Breast epithelium (tissue), 4 donors: ENCODE results near the gene PLSCR2. TPM values are rescaled to one million over a fixed set of nuclear protein-coding genes. Genes with fewer than 3 reads are reported as not detected.

Source experiments
- DNase-seq, 2 donors: peaks; one replicate each; pipeline ENCODE4 v3.0.0-alpha.2; 2019; ENCODE audit warnings: low spot score in 2 of 2
- H3K27ac ChIP-seq, 2 donors: fragments of 200-600 bp; sonication (generic) in 1 of 2; one replicate each; pipeline ENCODE4 v1.5.1; 2016 to 2019; ENCODE audit warnings: mild to moderate bottlenecking in 1 of 2
- H3K27me3 ChIP-seq, 2 donors: fragments of 200-600 bp; sonication (generic) in 1 of 2; one replicate each; pipeline versions ENCODE4 v1.5.1 to v1.6.0; 2017 to 2019; ENCODE audit warnings: control low read depth in 1 of 2, mild to moderate bottlenecking in 1 of 2
- H3K36me3 ChIP-seq: fragments of 200-600 bp; one replicate; pipeline ENCODE4 v1.5.1; 2019
- H3K4me1 ChIP-seq, 2 donors: fragments of 200-600 bp; sonication (generic); one replicate each; pipeline ENCODE4 v1.5.1; 2016 to 2019; ENCODE audit warnings: control low read depth in 1 of 2
- H3K4me3 ChIP-seq, 3 donors: fragments of 200-600 bp; sonication (generic); 1 replicate in 2 of 3; 2 replicates in 1 of 3; pipeline ENCODE4 v1.5.1; 2016 to 2019; ENCODE audit warnings: mild to moderate bottlenecking in 3 of 3, moderate library complexity in 2 of 3
- H3K9me3 ChIP-seq, 2 donors: fragments of 200-600 bp; sonication (generic) in 1 of 2; one replicate each; pipeline ENCODE4 v1.5.1; 2016 to 2019; ENCODE audit warnings: control low read depth in 1 of 2
- CTCF ChIP-seq, 3 donors: fragments of 450-650 bp; IDR thresholded peaks; one replicate each; pipeline ENCODE4 v1.5.1; 2016 to 2017; ENCODE audit warnings: antibody characterized with exemption in 3 of 3, mild to moderate bottlenecking in 3 of 3, moderate library complexity in 3 of 3
- POLR2A ChIP-seq: fragments of 450-650 bp; IDR thresholded peaks from one replicate; pipeline ENCODE4 v1.6.1; 2016; ENCODE audit warnings: antibody characterized with exemption, mild to moderate bottlenecking, moderate library complexity
- POLR2AphosphoS5 ChIP-seq, 3 donors: sonication (generic); formaldehyde crosslinking; IDR thresholded peaks; one replicate each; pipeline ENCODE4 v1.6.1; 2017; ENCODE audit warnings: antibody characterized with exemption in 3 of 3
- intact Hi-C: fragments of 100-400 bp; cut with DNase I; formaldehyde crosslinking; loops from one replicate; pipeline ENCODE4 v1.15.1; 2023; ENCODE audit warnings: low total_unique reads
- total RNA-seq, 3 donors: library from RNA; depleted of rRNA; stranded (reverse); fragments of >200 nt; gene quantifications; one replicate each; pipeline ENCODE4 v1.1.0, GENCODE V29; 2016

PLSCR2 gene
- total RNA-seq, 3 donors from 2014 or later: 0.73 to 2.0 TPM; not detected in 1

GRCh38 chr3:146471012-146471411, 1.7 kb upstream of the PLSCR2 start:
- Histone ChIP-seq H3K4me1 (peaks cover 0 to 5% of the 10 kb centered on the region in 2 donors), H3K4me3 (no peak overlapping the region), H3K36me3 (no peaks in the 10 kb centered on the region), H3K27ac (no peak overlapping the region), H3K9me3 (no peaks in the 10 kb centered on the region), H3K27me3 (no peaks in the 10 kb centered on the region)
- intact Hi-C loops: no loop called here
- no peak for DNase-seq
- TF ChIP-seq POLR2A (no peak), CTCF (IDR thresholded peaks at IDR 0.05) (no peak), POLR2AphosphoS5 (IDR thresholded peaks at IDR 0.05) (no peak)

GRCh38 chr3:146470425-146470990, 1.1 kb upstream of the PLSCR2 start:
- no peak for DNase-seq
- H3K9me3 ChIP-seq: no peaks in the 10 kb centered on the region
- H3K4me1 ChIP-seq: peaks cover 0 to 5% of the 10 kb centered on the region in 2 donors
- H3K36me3 ChIP-seq: no peaks in the 10 kb centered on the region
- TF ChIP-seq POLR2AphosphoS5 (IDR thresholded peaks at IDR 0.05) (no peak), CTCF (IDR thresholded peaks at IDR 0.05) (no peak), POLR2A (no peak)
- H3K4me3 ChIP-seq: no peak overlapping the region
- intact Hi-C loops: no loop called here
- H3K27ac ChIP-seq: no peak overlapping the region
- H3K27me3 ChIP-seq: no peaks in the 10 kb centered on the region

- Histone ChIP-seq H3K27ac (peak overlapping the region; percentile 83 to 84), H3K27me3 (no peaks in the 10 kb centered on the region), H3K9me3 (no peaks in the 10 kb centered on the region), H3K4me1 (peaks cover 0 to 5% of the 10 kb centered on the region in 2 donors), H3K36me3 (no peaks in the 10 kb centered on the region), H3K4me3 (peak overlapping the region in 2 of 3 donors; percentile 63 to 75)
- intact Hi-C loops: no loop called here
- DNase-seq: no peak
- TF ChIP-seq POLR2AphosphoS5 (IDR thresholded peaks at IDR 0.05): no peak
- TF ChIP-seq CTCF (IDR thresholded peaks at IDR 0.05): no peak
- no peak for TF ChIP-seq POLR2A
Observed at GRCh38 chr3:146468671-146469149, 651 bp downstream of the PLSCR2 start.

GRCh38 chr3:146468234-146468633, 1.1 kb downstream of the PLSCR2 start:
- no peaks in the 10 kb centered on the region for H3K9me3 ChIP-seq
- no peak for TF ChIP-seq CTCF (IDR thresholded peaks at IDR 0.05)
- TF ChIP-seq POLR2AphosphoS5 (IDR thresholded peaks at IDR 0.05): no peak
- TF ChIP-seq POLR2A: no peak
- no peaks in the 10 kb centered on the region for H3K36me3 ChIP-seq
- peak overlapping the region in 1 of 2 donors; percentile 18 for H3K27ac ChIP-seq
- H3K27me3 ChIP-seq: no peaks in the 10 kb centered on the region
- H3K4me3 ChIP-seq: no peak overlapping the region
- no peak for DNase-seq
- intact Hi-C loops: no loop called here
- H3K4me1 ChIP-seq: peaks cover 0 to 5% of the 10 kb centered on the region in 2 donors

- DNase-seq: no peak
- H3K4me1 ChIP-seq: peaks cover 0 to 5% of the 10 kb centered on the region in 2 donors
- H3K4me3 ChIP-seq: no peak overlapping the region
- H3K36me3 ChIP-seq: no peaks in the 10 kb centered on the region
- H3K27ac ChIP-seq: no peak overlapping the region
- intact Hi-C loops: no loop called here
- H3K9me3 ChIP-seq: no peaks in the 10 kb centered on the region
- H3K27me3 ChIP-seq: no peaks in the 10 kb centered on the region
- TF ChIP-seq POLR2A (no peak), CTCF (IDR thresholded peaks at IDR 0.05) (no peak), POLR2AphosphoS5 (IDR thresholded peaks at IDR 0.05) (no peak)
Observed at GRCh38 chr3:146466604-146467003, 2.8 kb downstream of the PLSCR2 start.
